KMS-11 (cell line): ENCODE data around the gene SYT1.

Experiments
- H2AFZ ChIP-seq: fragments of 200-600 bp; sonication (generic); 2 replicates; pipeline ENCODE4 v1.6.1; 2016; ENCODE audit warnings: antibody characterized with exemption, mixed run types, low read depth
- H3K27ac ChIP-seq: fragments of 200-600 bp; sonication (generic); 2 replicates; pipeline ENCODE4 v1.6.1; 2016; ENCODE audit warnings: mild to moderate bottlenecking, mixed run types
- H3K27me3 ChIP-seq: fragments of 200-600 bp; sonication (generic); 2 replicates; pipeline ENCODE4 v1.6.1; 2017; ENCODE audit warnings: mild to moderate bottlenecking, low read depth, mixed run types, moderate library complexity; ENCODE audit not compliant: insufficient read depth
- H3K36me3 ChIP-seq: fragments of 200-600 bp; sonication (generic); 2 replicates; pipeline ENCODE4 v1.6.1; 2017; ENCODE audit warnings: mild to moderate bottlenecking, mixed run types; ENCODE audit not compliant: insufficient read depth
- H3K4me1 ChIP-seq: fragments of 200-600 bp; sonication (generic); 2 replicates; pipeline ENCODE4 v1.6.1; 2016; ENCODE audit warnings: mild to moderate bottlenecking, low read depth, mixed run types; ENCODE audit not compliant: poor library complexity, severe bottlenecking
- H3K4me2 ChIP-seq: fragments of 200-600 bp; sonication (generic); 2 replicates; pipeline ENCODE4 v1.7.0; 2016; ENCODE audit warnings: mild to moderate bottlenecking, mixed run types
- H3K4me3 ChIP-seq: fragments of 200-600 bp; sonication (generic); IDR thresholded peaks from 2 replicates; pipeline ENCODE4 v1.6.1; 2017; ENCODE audit warnings: low read depth, low read length, mixed read lengths; ENCODE audit not compliant: insufficient read depth
- H3K79me2 ChIP-seq: fragments of 200-600 bp; sonication (generic); 2 replicates; pipeline ENCODE4 v1.6.1; 2016; ENCODE audit warnings: low read depth, mixed run types; ENCODE audit not compliant: insufficient read depth
- H3K9ac ChIP-seq: fragments of 200-600 bp; sonication (generic); 2 replicates; pipeline ENCODE4 v1.6.1; 2016; ENCODE audit warnings: mild to moderate bottlenecking, mixed run types
- H4K20me1 ChIP-seq: fragments of 200-600 bp; sonication (generic); 2 replicates; pipeline ENCODE4 v1.6.1; 2016; ENCODE audit warnings: mild to moderate bottlenecking, mixed run types; ENCODE audit not compliant: insufficient read depth
- TF ChIP-seq, protein P1 (sequence below): fragments of 200-600 bp; sonication (generic); conservative IDR thresholded peaks from 2 replicates; pipeline ENCODE4 v1.6.1; 2017; ENCODE audit warnings: low read depth, mild to moderate bottlenecking, antibody characterized with exemption, low read length, moderate library complexity, mixed read lengths

Gene SYT1

DNA sequence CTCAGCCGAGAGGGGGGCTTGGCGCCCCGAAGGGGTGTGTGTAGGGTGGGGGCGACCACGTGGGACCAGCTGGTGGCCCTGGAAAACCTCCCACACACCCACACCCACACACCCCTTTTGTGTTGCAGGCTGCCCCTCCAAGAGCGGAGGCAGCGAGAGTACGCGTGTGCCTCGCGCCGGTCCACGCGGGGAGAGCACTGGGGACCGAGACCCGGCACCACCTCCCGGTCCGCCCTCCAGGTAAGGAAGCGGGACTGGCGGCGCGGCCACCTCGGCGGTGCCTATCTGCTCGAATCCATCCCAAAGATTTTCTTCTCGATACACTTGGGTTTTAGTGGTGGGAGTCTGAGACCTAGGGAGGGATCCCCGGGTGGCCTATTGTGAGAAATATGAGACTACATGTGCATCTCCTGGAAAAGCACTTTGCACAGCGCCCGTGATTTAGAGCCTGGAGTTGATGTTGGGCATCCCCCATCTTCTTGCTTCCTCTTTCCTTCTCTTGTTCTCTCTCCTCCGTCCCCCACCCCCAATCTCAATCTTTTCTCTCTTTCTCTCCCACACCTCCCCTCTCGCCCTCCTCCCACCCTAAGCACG lies 393 bp downstream of the SYT1 start:
- Histone ChIP-seq H3K4me2 (peak overlapping the region; percentile 90), H3K27ac (peak overlapping the region; percentile 2; the same call in 1 of the 2 replicates), H3K9ac (peak overlapping the region; percentile 55), H4K20me1 (no peaks in the 10 kb centered on the region), H3K4me3 (no peak overlapping the region), H3K79me2 (0 out of 2 replicates have a peak, but pooled peaks cover 13% of the 10 kb centered on the region), H3K4me1 (peaks cover 38% of the 10 kb centered on the region), H3K36me3 (no peaks in the 10 kb centered on the region), H3K27me3 (no peaks in the 10 kb centered on the region), H2AFZ (peak overlapping the region; percentile 85)
- TF ChIP-seq, protein P1, sequence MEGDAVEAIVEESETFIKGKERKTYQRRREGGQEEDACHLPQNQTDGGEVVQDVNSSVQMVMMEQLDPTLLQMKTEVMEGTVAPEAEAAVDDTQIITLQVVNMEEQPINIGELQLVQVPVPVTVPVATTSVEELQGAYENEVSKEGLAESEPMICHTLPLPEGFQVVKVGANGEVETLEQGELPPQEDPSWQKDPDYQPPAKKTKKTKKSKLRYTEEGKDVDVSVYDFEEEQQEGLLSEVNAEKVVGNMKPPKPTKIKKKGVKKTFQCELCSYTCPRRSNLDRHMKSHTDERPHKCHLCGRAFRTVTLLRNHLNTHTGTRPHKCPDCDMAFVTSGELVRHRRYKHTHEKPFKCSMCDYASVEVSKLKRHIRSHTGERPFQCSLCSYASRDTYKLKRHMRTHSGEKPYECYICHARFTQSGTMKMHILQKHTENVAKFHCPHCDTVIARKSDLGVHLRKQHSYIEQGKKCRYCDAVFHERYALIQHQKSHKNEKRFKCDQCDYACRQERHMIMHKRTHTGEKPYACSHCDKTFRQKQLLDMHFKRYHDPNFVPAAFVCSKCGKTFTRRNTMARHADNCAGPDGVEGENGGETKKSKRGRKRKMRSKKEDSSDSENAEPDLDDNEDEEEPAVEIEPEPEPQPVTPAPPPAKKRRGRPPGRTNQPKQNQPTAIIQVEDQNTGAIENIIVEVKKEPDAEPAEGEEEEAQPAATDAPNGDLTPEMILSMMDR = no peak

GRCh38 chr12:78865516-78865915 lies 942 bp downstream of the SYT1 start:
- TF ChIP-seq, protein P1 = no peak
- Histone ChIP-seq H3K27me3 (no peaks in the 10 kb centered on the region), H3K4me2 (peak overlapping the region; percentile 90), H3K27ac (peak overlapping the region; percentile 2; the same call in 1 of the 2 replicates), H3K9ac (peak overlapping the region; percentile 55; the same call in 1 of the 2 replicates), H3K79me2 (0 out of 2 replicates have a peak, but pooled peaks cover 13% of the 10 kb centered on the region), H4K20me1 (no peaks in the 10 kb centered on the region), H3K36me3 (no peaks in the 10 kb centered on the region), H3K4me1 (peaks cover 38% of the 10 kb centered on the region), H2AFZ (peak overlapping the region; percentile 85), H3K4me3 (no peak overlapping the region)

DNA sequence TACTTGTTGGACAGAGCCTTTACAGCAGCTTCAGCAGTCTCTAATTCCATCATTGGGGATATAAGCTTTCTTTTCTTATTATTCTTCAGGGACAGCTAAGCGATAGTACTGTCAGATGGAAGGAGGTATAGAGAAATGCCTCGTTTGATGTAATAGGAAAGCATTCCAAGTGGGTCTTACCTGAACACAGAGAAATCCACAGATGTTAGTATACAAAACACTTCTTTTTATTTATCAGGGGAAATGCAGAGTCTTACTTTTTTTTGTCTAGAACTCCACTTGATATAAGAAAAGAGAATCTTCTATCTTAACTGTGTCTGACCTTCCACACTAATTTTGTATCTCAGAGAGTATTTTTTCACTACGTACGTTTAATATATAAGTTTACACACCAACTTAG lies 1.9 kb downstream of the SYT1 start:
- Histone ChIP-seq H3K4me3 (no peak overlapping the region), H2AFZ (no peak overlapping the region), H3K79me2 (0 out of 2 replicates have a peak, but pooled peaks cover 13% of the 10 kb centered on the region), H3K9ac (no peak overlapping the region), H3K27me3 (no peaks in the 10 kb centered on the region), H4K20me1 (no peaks in the 10 kb centered on the region), H3K36me3 (no peaks in the 10 kb centered on the region), H3K4me2 (peak overlapping the region; percentile 90), H3K27ac (no peak overlapping the region), H3K4me1 (peaks cover 38% of the 10 kb centered on the region)
- TF ChIP-seq, protein P1 = no peak

GRCh38 chr12:78870539-78870938 lies 6.0 kb downstream of the SYT1 start:
- no peak overlapping the region for H3K27ac ChIP-seq
- no peak overlapping the region for H3K9ac ChIP-seq
- H3K4me1 ChIP-seq = peaks cover 24% of the 10 kb centered on the region
- H3K27me3 ChIP-seq = no peaks in the 10 kb centered on the region
- H3K4me2 ChIP-seq = no peak overlapping the region
- H4K20me1 ChIP-seq = no peaks in the 10 kb centered on the region
- no peak overlapping the region for H2AFZ ChIP-seq
- no peaks in the 10 kb centered on the region for H3K36me3 ChIP-seq
- 0 out of 2 replicates have a peak, but pooled peaks cover 13% of the 10 kb centered on the region for H3K79me2 ChIP-seq
- H3K4me3 ChIP-seq = no peak overlapping the region
- TF ChIP-seq, protein P1 = no peak
